GM23338 (cell line): Measurements from ENCODE around the gene P2RY13. TPM values are rescaled to one million over a fixed set of nuclear protein-coding genes. Genes with fewer than 3 reads are reported as not detected.

ENCODE experiments used
- ATAC-seq: fragments of 200-7000 bp; cut with Tn5 transposase; 3 replicates; pipeline ENCODE4 v1.9.1; 2020
- DNase-seq: peaks from one replicate; pipeline ENCODE4 v3.0.0-alpha.2; 2015; ENCODE audit warnings: low spot score
- H2AFZ ChIP-seq: fragments of 200-600 bp; sonication (generic); 2 replicates; pipeline ENCODE4 v1.8.0; 2016; ENCODE audit warnings: antibody characterized with exemption, mild to moderate bottlenecking, moderate library complexity
- H3F3A ChIP-seq: fragments of 200-600 bp; sonication (generic); replicated peaks from 2 replicates; pipeline ENCODE4 v1.8.0; 2017; ENCODE audit warnings: antibody characterized with exemption, mixed run types, low read depth
- H3K27ac ChIP-seq: fragments of 200-600 bp; sonication (generic); 2 replicates; pipeline ENCODE4 v1.6.1; 2016; ENCODE audit warnings: low read depth
- H3K27me3 ChIP-seq: fragments of 200-600 bp; sonication (generic); 2 replicates; pipeline ENCODE4 v1.8.0; 2016; ENCODE audit warnings: mild to moderate bottlenecking, mixed run types, moderate library complexity; ENCODE audit not compliant: insufficient read depth
- H3K36me3 ChIP-seq: fragments of 200-600 bp; sonication (generic); 2 replicates; pipeline ENCODE4 v1.8.0; 2016; ENCODE audit warnings: mild to moderate bottlenecking; ENCODE audit not compliant: insufficient read depth
- H3K4me1 ChIP-seq: fragments of 200-600 bp; sonication (generic); 2 replicates; pipeline ENCODE4 v1.8.0; 2016; ENCODE audit warnings: mild to moderate bottlenecking, moderate library complexity; ENCODE audit not compliant: insufficient read depth
- H3K4me2 ChIP-seq: fragments of 200-600 bp; sonication (generic); 2 replicates; pipeline ENCODE4 v1.7.1; 2017; ENCODE audit warnings: mixed run types
- H3K4me3 ChIP-seq: fragments of 200-600 bp; sonication (generic); 2 replicates; pipeline ENCODE4 v1.6.1; 2016; ENCODE audit warnings: mixed run types
- H3K79me2 ChIP-seq: fragments of 200-600 bp; sonication (generic); replicated peaks from 2 replicates; pipeline ENCODE4 v1.8.0; 2017; ENCODE audit warnings: mild to moderate bottlenecking; ENCODE audit not compliant: insufficient read depth
- H3K9me2 ChIP-seq: fragments of 200-600 bp; sonication (generic); 2 replicates; pipeline ENCODE4 v1.8.0; 2017; ENCODE audit not compliant: insufficient read depth
- H4K20me1 ChIP-seq: fragments of 200-600 bp; sonication (generic); replicated peaks from 2 replicates; pipeline ENCODE4 v1.8.0; 2017; ENCODE audit warnings: mild to moderate bottlenecking; ENCODE audit not compliant: insufficient read depth
- H3K27ac Mint-ChIP-seq: 2 replicates; pipeline ENCODE4 v1.8.0; 2020; ENCODE audit warnings: inconsistent platforms, mild to moderate bottlenecking, moderate library complexity, mixed read lengths
- H3K27me3 Mint-ChIP-seq: 3 replicates; pipeline ENCODE4 v1.8.0; 2022; ENCODE audit warnings: low read depth, mild to moderate bottlenecking, moderate library complexity, mixed read lengths, inconsistent platforms; ENCODE audit not compliant: insufficient read depth, poor library complexity
- H3K36me3 Mint-ChIP-seq: 3 replicates; pipeline ENCODE4 v1.8.0; 2021; ENCODE audit warnings: low read depth, mild to moderate bottlenecking, inconsistent platforms, moderate library complexity, mixed read lengths
- H3K4me1 Mint-ChIP-seq: 3 replicates; pipeline ENCODE4 v1.8.0; 2020; ENCODE audit warnings: mild to moderate bottlenecking, inconsistent platforms, mixed read lengths
- H3K4me3 Mint-ChIP-seq: 3 replicates; pipeline ENCODE4 v1.8.0; 2021; ENCODE audit warnings: moderate library complexity, mild to moderate bottlenecking, inconsistent platforms, mixed read lengths
- H3K9me3 Mint-ChIP-seq: 3 replicates; pipeline ENCODE4 v1.8.0; 2020; ENCODE audit warnings: moderate library complexity, mild to moderate bottlenecking, inconsistent platforms, mixed read lengths
- CREB1 ChIP-seq: fragments of 250-450 bp; sonication (Bioruptor Pico); IDR thresholded peaks from 2 replicates; pipeline ENCODE4 v1.5.0; 2020; ENCODE audit warnings: low read depth, mild to moderate bottlenecking, moderate library complexity
- EZH2phosphoT487 ChIP-seq: fragments of 200-600 bp; sonication (generic); IDR thresholded peaks from one replicate; pipeline ENCODE4 v1.8.1; 2018; ENCODE audit warnings: antibody characterized with exemption; ENCODE audit not compliant: unreplicated experiment
- JUNB ChIP-seq: IDR thresholded peaks from one replicate; pipeline ENCODE4 v1.6.1; 2016; ENCODE audit warnings: antibody characterized with exemption; ENCODE audit not compliant: unreplicated experiment
- NANOG ChIP-seq: IDR thresholded peaks from 2 replicates; pipeline ENCODE4 v1.6.1; 2016; ENCODE audit warnings: antibody characterized with exemption, borderline replicate concordance
- POLR2AphosphoS5 ChIP-seq: IDR thresholded peaks from 2 replicates; pipeline ENCODE4 v1.6.1; 2016; ENCODE audit warnings: antibody characterized with exemption, low read depth
- STAT1 ChIP-seq: IDR thresholded peaks from one replicate; pipeline ENCODE4 v1.6.1; 2016; ENCODE audit warnings: antibody characterized with exemption; ENCODE audit not compliant: unreplicated experiment
- ZNF114 ChIP-seq: fragments of 250-450 bp; sonication (Bioruptor Pico); IDR thresholded peaks from 2 replicates; pipeline ENCODE4 v1.5.0; 2020; ENCODE audit warnings: mild to moderate bottlenecking, moderate library complexity
- ZNF331 ChIP-seq: fragments of 250-450 bp; sonication (Bioruptor Pico); IDR thresholded peaks from 2 replicates; pipeline ENCODE4 v1.5.0; 2020; ENCODE audit warnings: low read depth, mild to moderate bottlenecking, moderate library complexity
- polyA plus RNA-seq: library from polyadenylated mRNA; unstranded; fragments of >200 nt; fragmentation: Nextera tagmentation; extraction: Ambion mirVana; gene quantifications from 2 replicates; pipeline ENCODE4 v1.2.1, GENCODE V29; 2016
- total RNA-seq: library from RNA; depleted of rRNA; stranded (reverse); fragments of >200 nt; shearing (Covaris generic); gene quantifications from 2 replicates; pipeline ENCODE4 v1.2.3, GENCODE V29; 2014
- TF ChIP-seq, protein P1 (sequence below): fragments of 250-450 bp; sonication (Bioruptor Pico); IDR thresholded peaks from 2 replicates; pipeline ENCODE4 v1.5.0; 2020; ENCODE audit warnings: mild to moderate bottlenecking, moderate library complexity
- TF ChIP-seq, protein P2 (sequence below): IDR thresholded peaks from one replicate; pipeline ENCODE4 v1.6.1; 2018; ENCODE audit warnings: antibody characterized with exemption; ENCODE audit not compliant: unreplicated experiment
- TF ChIP-seq, protein P3 (sequence below): IDR thresholded peaks from 2 replicates; pipeline ENCODE4 v1.6.1; 2016; ENCODE audit warnings: antibody characterized with exemption
- TF ChIP-seq, protein P4 (sequence below), 2 experiments: fragments of 200-600 bp in 1 of 2; sonication (generic) in 1 of 2; conservative IDR thresholded peaks; 2 replicates each; pipeline versions ENCODE4 v1.5.1 to v1.6.1; 2016 to 2017; ENCODE audit warnings: antibody characterized with exemption in 2 of 2, low read depth in 2 of 2, mild to moderate bottlenecking in 2 of 2, moderate library complexity in 1 of 2

Gene P2RY13
- total and polyA plus RNA-seq, 2 experiments from 2014 or later, result 0.68 TPM; not detected in 1

DNA sequence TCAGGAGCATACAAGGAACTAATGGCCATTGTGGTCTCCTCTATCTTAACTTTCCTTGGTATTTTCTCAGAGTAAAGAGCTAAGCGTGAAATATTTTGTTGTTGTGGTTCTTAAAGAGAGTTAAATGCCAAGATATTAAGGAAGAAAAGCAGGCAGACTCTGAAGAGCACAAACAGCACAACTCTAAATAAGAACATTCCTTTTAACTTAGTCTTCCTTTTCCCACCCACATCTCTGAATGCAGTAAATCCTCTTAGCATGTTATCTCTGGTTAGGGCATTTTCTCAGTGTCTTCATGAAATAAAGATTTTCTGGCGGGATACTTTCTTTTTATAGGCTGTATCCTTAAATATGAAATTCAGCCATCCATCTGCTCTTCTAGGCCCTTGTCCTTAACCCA, 14.2 kb downstream of the P2RY13 start:
- Mint-ChIP-seq H3K36me3 (no peaks in the 10 kb centered on the region), H3K4me1 (peaks cover 48% of the 10 kb centered on the region), H3K9me3 (no peaks in the 10 kb centered on the region), H3K4me3 (no peak overlapping the region; the same call in 2 of the 3 replicates), H3K27ac (peak overlapping the region; percentile 48), H3K27me3 (no peaks in the 10 kb centered on the region)
- ATAC-seq (no peak), DNase-seq (no peak)
- Histone ChIP-seq H3K4me2 (no peak overlapping the region), H3K4me1 (peaks cover 44% of the 10 kb centered on the region), H3K27me3 (no peaks in the 10 kb centered on the region), H4K20me1 (no peaks in the 10 kb centered on the region), H3K4me3 (no peak overlapping the region), H3K27ac (peak overlapping the region; percentile 68; the same call in 1 of the 2 replicates), H3K79me2 (no peaks in the 10 kb centered on the region), H3K36me3 (no peaks in the 10 kb centered on the region), H3F3A (no peaks in the 10 kb centered on the region), H3K9me2 (no peaks in the 10 kb centered on the region), H2AFZ (no peak overlapping the region)
- TF ChIP-seq, protein P1, sequence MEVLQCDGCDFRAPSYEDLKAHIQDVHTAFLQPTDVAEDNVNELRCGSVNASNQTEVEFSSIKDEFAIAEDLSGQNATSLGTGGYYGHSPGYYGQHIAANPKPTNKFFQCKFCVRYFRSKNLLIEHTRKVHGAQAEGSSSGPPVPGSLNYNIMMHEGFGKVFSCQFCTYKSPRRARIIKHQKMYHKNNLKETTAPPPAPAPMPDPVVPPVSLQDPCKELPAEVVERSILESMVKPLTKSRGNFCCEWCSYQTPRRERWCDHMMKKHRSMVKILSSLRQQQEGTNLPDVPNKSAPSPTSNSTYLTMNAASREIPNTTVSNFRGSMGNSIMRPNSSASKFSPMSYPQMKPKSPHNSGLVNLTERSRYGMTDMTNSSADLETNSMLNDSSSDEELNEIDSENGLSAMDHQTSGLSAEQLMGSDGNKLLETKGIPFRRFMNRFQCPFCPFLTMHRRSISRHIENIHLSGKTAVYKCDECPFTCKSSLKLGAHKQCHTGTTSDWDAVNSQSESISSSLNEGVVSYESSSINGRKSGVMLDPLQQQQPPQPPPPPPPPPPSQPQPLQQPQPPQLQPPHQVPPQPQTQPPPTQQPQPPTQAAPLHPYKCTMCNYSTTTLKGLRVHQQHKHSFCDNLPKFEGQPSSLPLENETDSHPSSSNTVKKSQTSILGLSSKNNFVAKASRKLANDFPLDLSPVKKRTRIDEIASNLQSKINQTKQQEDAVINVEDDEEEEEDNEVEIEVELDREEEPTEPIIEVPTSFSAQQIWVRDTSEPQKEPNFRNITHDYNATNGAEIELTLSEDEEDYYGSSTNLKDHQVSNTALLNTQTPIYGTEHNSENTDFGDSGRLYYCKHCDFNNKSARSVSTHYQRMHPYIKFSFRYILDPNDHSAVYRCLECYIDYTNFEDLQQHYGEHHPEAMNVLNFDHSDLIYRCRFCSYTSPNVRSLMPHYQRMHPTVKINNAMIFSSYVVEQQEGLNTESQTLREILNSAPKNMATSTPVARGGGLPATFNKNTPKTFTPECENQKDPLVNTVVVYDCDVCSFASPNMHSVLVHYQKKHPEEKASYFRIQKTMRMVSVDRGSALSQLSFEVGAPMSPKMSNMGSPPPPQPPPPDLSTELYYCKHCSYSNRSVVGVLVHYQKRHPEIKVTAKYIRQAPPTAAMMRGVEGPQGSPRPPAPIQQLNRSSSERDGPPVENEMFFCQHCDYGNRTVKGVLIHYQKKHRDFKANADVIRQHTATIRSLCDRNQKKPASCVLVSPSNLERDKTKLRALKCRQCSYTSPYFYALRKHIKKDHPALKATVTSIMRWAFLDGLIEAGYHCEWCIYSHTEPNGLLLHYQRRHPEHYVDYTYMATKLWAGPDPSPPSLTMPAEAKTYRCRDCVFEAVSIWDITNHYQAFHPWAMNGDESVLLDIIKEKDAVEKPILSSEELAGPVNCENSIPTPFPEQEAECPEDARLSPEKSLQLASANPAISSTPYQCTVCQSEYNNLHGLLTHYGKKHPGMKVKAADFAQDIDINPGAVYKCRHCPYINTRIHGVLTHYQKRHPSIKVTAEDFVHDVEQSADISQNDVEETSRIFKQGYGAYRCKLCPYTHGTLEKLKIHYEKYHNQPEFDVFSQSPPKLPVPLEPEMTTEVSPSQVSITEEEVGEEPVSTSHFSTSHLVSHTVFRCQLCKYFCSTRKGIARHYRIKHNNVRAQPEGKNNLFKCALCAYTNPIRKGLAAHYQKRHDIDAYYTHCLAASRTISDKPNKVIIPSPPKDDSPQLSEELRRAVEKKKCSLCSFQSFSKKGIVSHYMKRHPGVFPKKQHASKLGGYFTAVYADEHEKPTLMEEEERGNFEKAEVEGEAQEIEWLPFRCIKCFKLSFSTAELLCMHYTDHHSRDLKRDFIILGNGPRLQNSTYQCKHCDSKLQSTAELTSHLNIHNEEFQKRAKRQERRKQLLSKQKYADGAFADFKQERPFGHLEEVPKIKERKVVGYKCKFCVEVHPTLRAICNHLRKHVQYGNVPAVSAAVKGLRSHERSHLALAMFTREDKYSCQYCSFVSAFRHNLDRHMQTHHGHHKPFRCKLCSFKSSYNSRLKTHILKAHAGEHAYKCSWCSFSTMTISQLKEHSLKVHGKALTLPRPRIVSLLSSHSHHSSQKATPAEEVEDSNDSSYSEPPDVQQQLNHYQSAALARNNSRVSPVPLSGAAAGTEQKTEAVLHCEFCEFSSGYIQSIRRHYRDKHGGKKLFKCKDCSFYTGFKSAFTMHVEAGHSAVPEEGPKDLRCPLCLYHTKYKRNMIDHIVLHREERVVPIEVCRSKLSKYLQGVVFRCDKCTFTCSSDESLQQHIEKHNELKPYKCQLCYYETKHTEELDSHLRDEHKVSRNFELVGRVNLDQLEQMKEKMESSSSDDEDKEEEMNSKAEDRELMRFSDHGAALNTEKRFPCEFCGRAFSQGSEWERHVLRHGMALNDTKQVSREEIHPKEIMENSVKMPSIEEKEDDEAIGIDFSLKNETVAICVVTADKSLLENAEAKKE (CRISPR knock-in tag), result no peak
- TF ChIP-seq EZH2phosphoT487 (no peak), ZNF331 (no peak), STAT1 (no peak), ZNF114 (no peak), NANOG (no peak), POLR2AphosphoS5 (no peak), JUNB (no peak), CREB1 (CRISPR knock-in tag) (no peak)
- TF ChIP-seq, protein P2, sequence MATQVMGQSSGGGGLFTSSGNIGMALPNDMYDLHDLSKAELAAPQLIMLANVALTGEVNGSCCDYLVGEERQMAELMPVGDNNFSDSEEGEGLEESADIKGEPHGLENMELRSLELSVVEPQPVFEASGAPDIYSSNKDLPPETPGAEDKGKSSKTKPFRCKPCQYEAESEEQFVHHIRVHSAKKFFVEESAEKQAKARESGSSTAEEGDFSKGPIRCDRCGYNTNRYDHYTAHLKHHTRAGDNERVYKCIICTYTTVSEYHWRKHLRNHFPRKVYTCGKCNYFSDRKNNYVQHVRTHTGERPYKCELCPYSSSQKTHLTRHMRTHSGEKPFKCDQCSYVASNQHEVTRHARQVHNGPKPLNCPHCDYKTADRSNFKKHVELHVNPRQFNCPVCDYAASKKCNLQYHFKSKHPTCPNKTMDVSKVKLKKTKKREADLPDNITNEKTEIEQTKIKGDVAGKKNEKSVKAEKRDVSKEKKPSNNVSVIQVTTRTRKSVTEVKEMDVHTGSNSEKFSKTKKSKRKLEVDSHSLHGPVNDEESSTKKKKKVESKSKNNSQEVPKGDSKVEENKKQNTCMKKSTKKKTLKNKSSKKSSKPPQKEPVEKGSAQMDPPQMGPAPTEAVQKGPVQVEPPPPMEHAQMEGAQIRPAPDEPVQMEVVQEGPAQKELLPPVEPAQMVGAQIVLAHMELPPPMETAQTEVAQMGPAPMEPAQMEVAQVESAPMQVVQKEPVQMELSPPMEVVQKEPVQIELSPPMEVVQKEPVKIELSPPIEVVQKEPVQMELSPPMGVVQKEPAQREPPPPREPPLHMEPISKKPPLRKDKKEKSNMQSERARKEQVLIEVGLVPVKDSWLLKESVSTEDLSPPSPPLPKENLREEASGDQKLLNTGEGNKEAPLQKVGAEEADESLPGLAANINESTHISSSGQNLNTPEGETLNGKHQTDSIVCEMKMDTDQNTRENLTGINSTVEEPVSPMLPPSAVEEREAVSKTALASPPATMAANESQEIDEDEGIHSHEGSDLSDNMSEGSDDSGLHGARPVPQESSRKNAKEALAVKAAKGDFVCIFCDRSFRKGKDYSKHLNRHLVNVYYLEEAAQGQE, result no peak
- TF ChIP-seq, protein P3, sequence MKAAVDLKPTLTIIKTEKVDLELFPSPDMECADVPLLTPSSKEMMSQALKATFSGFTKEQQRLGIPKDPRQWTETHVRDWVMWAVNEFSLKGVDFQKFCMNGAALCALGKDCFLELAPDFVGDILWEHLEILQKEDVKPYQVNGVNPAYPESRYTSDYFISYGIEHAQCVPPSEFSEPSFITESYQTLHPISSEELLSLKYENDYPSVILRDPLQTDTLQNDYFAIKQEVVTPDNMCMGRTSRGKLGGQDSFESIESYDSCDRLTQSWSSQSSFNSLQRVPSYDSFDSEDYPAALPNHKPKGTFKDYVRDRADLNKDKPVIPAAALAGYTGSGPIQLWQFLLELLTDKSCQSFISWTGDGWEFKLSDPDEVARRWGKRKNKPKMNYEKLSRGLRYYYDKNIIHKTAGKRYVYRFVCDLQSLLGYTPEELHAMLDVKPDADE, result no peak
- TF ChIP-seq, protein P4, sequence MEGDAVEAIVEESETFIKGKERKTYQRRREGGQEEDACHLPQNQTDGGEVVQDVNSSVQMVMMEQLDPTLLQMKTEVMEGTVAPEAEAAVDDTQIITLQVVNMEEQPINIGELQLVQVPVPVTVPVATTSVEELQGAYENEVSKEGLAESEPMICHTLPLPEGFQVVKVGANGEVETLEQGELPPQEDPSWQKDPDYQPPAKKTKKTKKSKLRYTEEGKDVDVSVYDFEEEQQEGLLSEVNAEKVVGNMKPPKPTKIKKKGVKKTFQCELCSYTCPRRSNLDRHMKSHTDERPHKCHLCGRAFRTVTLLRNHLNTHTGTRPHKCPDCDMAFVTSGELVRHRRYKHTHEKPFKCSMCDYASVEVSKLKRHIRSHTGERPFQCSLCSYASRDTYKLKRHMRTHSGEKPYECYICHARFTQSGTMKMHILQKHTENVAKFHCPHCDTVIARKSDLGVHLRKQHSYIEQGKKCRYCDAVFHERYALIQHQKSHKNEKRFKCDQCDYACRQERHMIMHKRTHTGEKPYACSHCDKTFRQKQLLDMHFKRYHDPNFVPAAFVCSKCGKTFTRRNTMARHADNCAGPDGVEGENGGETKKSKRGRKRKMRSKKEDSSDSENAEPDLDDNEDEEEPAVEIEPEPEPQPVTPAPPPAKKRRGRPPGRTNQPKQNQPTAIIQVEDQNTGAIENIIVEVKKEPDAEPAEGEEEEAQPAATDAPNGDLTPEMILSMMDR (conservative IDR thresholded peaks at IDR 0.05; ENCODE audit: low read depth in 2 of 2), result no peak
